Stomach smooth muscle (tissue), 2 donors: ENCODE data around the gene NBEA.

Source experiments
- H3K27ac ChIP-seq: one replicate; pipeline ENCODE4 v1.7.0; 2013; ENCODE audit warnings: mild to moderate bottlenecking, low read length, inconsistent platforms
- H3K27me3 ChIP-seq, 2 donors: one replicate each; pipeline ENCODE4 v1.7.0; 2013; ENCODE audit warnings: low read length in 2 of 2; ENCODE audit not compliant: insufficient read depth in 2 of 2, control insufficient read depth in 1 of 2
- H3K36me3 ChIP-seq, 2 donors: one replicate each; pipeline ENCODE4 v1.7.0; 2013; ENCODE audit warnings: low read length in 2 of 2; ENCODE audit not compliant: control insufficient read depth in 2 of 2, insufficient read depth in 2 of 2
- H3K4me1 ChIP-seq: one replicate; pipeline ENCODE4 v1.7.0; 2013; ENCODE audit warnings: low read length; ENCODE audit not compliant: control insufficient read depth, insufficient read depth
- H3K4me3 ChIP-seq, 2 donors: one replicate each; pipeline ENCODE4 v1.7.0; 2013; ENCODE audit warnings: low read length in 2 of 2
- H3K9ac ChIP-seq, 2 donors: one replicate each; pipeline ENCODE4 v1.7.0; 2013; ENCODE audit warnings: low read length in 2 of 2, mild to moderate bottlenecking in 1 of 2
- H3K9me3 ChIP-seq, 2 donors: one replicate each; pipeline ENCODE4 v1.7.0; 2013; ENCODE audit warnings: low read length in 2 of 2; ENCODE audit not compliant: control insufficient read depth in 2 of 2
- donor health status: healthy.
- donor health status: Pancreatic carcinoma.

Gene NBEA

DNA sequence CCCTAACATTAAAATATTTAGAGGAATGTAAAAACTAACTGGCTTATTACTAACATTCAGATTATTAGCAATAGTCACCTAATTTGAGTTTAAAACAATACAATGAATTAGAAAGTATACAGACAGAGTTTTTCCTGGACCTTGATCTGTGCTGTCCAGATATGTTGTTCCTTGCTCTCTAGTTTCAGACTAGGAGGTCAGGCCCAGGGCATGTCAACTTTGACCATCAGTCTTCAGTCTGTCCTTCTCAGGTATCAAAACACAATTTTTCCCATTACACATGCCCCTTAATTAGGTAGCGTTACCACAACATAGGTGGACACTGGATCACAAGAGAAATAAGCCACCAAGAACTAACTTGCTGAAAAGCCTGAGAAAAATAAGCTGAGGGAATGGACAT, 337.4 kb downstream of the NBEA start:
- H3K27me3 ChIP-seq: no peaks in the 10 kb centered on the region

DNA sequence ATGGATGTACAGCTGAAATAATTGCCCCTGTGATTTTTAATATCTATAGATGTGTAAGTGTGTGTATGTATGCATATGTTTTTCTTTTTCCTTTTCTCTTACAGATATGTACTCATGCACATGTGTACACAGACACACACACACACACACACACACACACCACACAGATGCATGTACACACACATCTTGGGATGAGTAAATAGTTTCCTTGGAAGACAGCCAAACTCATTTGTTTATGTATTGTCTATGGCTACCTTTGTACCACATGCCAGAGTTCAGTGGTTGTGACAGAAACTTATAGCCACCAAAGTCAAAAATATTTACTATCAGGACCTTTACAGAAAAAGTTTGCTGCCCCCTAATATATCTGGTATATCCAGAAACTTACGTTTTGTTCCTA, 341.8 kb downstream of the NBEA start:
- no peaks in the 10 kb centered on the region for H3K27me3 ChIP-seq

More for the DNA sequence above, 337.4 kb downstream of the NBEA start:
- Histone ChIP-seq H3K9ac (no peak overlapping the region), H3K27ac (no peak overlapping the region), H3K9me3 (no peaks in the 10 kb centered on the region), H3K36me3 (no peaks in the 10 kb centered on the region), H3K4me1 (no peaks in the 10 kb centered on the region), H3K4me3 (no peak overlapping the region)

DNA sequence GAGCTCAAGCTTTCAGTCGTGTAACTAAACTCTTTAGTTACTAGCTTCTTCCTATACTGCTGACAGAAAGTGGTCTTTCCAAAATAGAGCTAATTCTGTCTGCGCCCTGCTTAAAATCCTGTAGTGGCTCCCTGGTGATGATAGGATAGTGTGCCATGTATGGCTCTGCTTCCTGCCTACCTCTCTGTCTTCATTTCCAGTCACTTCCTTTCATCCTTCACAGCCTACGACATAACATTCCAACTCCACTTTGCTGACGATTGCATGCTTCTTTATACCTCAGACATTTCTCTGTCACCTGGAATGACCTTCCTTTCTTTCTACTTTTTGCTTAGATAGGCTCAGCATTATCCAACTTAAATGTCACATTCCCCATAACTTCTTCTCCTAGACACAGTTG, 343.6 kb downstream of the NBEA start:
- Histone ChIP-seq H3K36me3 (no peaks in the 10 kb centered on the region), H3K27me3 (no peaks in the 10 kb centered on the region), H3K27ac (no peak overlapping the region), H3K9me3 (no peaks in the 10 kb centered on the region), H3K9ac (no peak overlapping the region), H3K4me3 (no peak overlapping the region), H3K4me1 (no peaks in the 10 kb centered on the region)

More for the DNA sequence above, 341.8 kb downstream of the NBEA start:
- H3K4me3 ChIP-seq: no peak overlapping the region
- no peaks in the 10 kb centered on the region for H3K9me3 ChIP-seq
- H3K27ac ChIP-seq: no peak overlapping the region
- H3K36me3 ChIP-seq: no peaks in the 10 kb centered on the region
- no peaks in the 10 kb centered on the region for H3K4me1 ChIP-seq
- no peak overlapping the region for H3K9ac ChIP-seq

DNA sequence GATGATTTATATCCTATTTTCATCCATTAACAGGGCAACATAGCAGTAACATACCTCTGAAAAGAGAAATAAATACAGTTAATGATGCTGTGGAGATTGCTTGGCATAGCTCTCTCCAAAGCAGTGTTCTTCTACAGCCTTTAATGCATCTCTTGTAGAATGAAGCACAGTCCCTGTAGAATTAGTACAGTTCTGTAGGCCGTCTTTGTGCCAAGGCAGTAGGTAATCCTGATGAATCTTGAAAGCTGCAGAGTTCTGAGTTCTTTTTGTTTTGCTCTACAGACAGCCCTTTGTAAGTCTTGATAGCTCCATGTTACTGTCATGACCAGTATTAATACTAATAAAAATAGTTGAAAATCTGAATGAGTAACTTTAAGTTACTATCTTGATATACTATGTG, 350.3 kb downstream of the NBEA start:
- no peak overlapping the region for H3K9ac ChIP-seq
- H3K9me3 ChIP-seq: no peaks in the 10 kb centered on the region
- no peaks in the 10 kb centered on the region for H3K36me3 ChIP-seq
- H3K4me3 ChIP-seq: no peak overlapping the region
- no peak overlapping the region for H3K27ac ChIP-seq
- H3K4me1 ChIP-seq: no peaks in the 10 kb centered on the region
- H3K27me3 ChIP-seq: no peaks in the 10 kb centered on the region

DNA sequence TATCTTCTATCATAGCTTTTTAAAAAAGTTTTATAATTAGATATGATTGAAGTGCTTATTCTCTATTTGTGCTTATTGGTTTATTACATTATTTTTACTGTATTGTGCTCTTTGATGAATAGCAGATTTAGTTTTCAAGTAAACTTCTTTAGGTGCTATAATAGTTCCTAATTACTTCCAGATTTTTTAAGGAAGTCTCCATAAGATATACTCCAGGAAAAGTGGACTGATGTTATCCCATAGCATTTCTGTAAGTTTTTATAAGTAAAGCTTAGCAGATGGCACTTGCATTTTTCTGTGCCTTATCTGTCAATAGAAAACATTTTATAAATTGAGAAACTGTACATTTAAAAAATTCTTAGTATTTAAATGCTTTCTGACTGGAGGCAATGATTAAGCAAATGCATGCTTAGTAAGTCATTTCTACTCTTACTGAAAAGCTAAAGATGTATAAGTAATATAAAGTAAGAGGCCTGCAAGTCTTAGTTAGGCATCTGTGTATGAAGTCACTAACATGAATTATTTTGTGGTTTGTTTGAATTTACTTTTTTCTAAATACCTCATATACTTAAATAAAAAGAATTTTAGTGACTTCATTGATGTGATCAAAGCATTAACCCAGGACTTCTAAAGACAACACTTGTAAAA, 351.6 kb downstream of the NBEA start:
- Histone ChIP-seq H3K27ac (no peak overlapping the region), H3K4me3 (no peak overlapping the region)

DNA sequence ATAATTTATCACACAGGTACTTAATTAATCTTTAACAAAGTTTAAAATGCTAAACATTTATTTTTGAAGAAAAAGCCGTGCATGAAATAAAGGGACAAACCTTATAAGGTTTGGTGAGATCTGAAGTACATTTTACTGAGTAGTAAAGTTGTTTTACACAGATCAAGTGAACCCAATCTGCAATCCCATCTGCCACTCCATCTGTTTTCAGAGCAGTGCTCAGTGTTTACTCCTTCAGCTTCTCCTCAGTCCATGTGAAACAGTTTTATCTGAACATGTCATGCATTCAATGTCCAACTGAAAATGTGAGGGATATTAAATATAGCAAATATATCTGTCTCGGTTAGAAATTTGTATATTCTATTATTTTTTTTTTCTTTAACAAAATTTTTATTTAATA, 367.6 kb downstream of the NBEA start:
- no peaks in the 10 kb centered on the region for H3K27me3 ChIP-seq
- H3K4me3 ChIP-seq: no peak overlapping the region
- H3K36me3 ChIP-seq: peaks cover 3% of the 10 kb centered on the region in 2 donors
- no peak overlapping the region for H3K27ac ChIP-seq
- no peak overlapping the region for H3K9ac ChIP-seq
- H3K4me1 ChIP-seq: no peaks in the 10 kb centered on the region
- H3K9me3 ChIP-seq: no peaks in the 10 kb centered on the region

More for the DNA sequence above, 351.6 kb downstream of the NBEA start:
- Histone ChIP-seq H3K9me3 (no peaks in the 10 kb centered on the region), H3K4me1 (no peaks in the 10 kb centered on the region), H3K36me3 (no peaks in the 10 kb centered on the region), H3K27me3 (no peaks in the 10 kb centered on the region), H3K9ac (no peak overlapping the region)

DNA sequence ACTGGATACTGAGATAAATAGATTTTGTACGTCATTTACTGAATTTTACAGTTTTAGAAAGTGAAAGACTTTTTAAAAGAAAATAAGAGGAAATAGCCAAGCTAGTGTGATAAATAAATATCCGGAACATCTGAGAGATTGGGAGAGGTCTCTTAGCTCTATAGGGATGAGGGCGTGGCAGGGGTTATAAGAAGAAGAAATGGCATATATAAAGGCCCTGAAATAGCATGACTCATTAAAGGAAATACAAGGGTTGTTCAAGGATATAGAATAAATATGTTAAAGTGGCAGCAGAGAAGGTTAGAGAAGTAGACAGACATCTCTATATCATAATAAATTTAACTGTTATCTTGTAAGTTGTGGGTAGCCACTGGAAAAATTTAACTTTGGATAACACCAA, 390.1 kb downstream of the NBEA start:
- Histone ChIP-seq H3K27ac (no peak overlapping the region), H3K9me3 (no peaks in the 10 kb centered on the region), H3K36me3 (no peaks in the 10 kb centered on the region), H3K4me3 (no peak overlapping the region), H3K27me3 (no peaks in the 10 kb centered on the region), H3K4me1 (no peaks in the 10 kb centered on the region), H3K9ac (no peak overlapping the region)

DNA sequence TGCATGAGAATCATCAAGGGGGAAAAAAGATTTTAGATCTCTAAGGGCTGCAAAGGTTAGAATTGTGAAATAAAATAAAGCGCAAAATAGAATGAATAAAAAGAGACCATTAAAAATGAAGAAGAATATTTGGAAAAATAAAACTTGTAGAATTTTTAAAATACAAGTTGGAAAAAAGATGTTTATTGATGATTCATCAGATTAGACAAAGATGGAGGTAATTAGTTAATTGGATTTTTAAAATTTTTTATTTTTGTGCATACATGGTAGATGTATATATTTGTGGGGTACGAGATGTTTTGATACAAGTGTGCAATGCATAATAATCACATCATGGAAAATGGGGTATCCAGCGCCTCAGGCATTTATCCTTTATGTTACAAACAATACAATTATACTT, 391.1 kb downstream of the NBEA start:
- Histone ChIP-seq H3K27me3 (no peaks in the 10 kb centered on the region), H3K36me3 (no peaks in the 10 kb centered on the region), H3K9ac (no peak overlapping the region), H3K4me1 (no peaks in the 10 kb centered on the region), H3K4me3 (no peak overlapping the region), H3K27ac (no peak overlapping the region), H3K9me3 (no peaks in the 10 kb centered on the region)

DNA sequence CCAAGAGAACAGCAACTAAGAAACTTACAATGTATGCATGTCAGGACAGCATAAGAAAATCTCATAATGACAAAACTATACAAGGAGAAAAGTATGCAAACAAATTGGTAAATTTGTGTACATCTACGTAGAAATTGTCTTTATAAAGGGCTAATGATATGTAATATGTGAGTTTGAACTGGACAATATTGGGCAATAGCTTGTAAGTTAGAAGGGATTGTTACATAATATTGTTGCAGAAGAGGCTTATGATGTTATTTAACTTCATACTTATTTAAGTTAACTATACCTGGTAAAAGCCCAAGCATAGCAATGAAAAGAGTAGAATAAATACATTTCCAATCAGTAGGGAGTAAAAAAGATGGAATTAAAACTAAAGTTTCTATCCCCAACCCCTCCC, 400.4 kb downstream of the NBEA start:
- no peaks in the 10 kb centered on the region for H3K27me3 ChIP-seq
- no peaks in the 10 kb centered on the region for H3K4me1 ChIP-seq
- no peak overlapping the region for H3K27ac ChIP-seq

DNA sequence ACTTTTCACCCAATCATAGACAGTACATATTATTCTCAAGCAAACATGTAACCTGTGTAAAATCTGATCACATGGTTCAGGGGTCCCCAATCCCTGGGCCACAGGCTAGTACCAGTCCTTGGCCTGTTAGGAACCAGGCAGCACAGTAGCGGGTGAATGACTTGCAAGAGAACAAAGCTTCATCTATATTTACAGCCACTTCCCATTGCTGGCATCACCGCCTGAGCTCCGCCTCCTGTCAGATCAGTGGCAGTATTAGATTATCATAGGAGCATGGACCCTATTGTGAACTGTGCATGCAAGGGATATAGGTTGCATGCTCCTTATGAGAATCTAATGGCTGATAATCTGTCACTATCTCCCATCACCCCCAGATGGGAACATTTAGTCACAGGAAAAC, 401.3 kb downstream of the NBEA start:
- no peaks in the 10 kb centered on the region for H3K4me1 ChIP-seq
- no peak overlapping the region for H3K9ac ChIP-seq
- no peaks in the 10 kb centered on the region for H3K36me3 ChIP-seq
- no peaks in the 10 kb centered on the region for H3K27me3 ChIP-seq
- no peak overlapping the region for H3K4me3 ChIP-seq
- H3K27ac ChIP-seq: no peak overlapping the region
- no peaks in the 10 kb centered on the region for H3K9me3 ChIP-seq

More for the DNA sequence above, 400.4 kb downstream of the NBEA start:
- Histone ChIP-seq H3K4me3 (no peak overlapping the region), H3K36me3 (no peaks in the 10 kb centered on the region), H3K9ac (no peak overlapping the region), H3K9me3 (no peaks in the 10 kb centered on the region)

DNA sequence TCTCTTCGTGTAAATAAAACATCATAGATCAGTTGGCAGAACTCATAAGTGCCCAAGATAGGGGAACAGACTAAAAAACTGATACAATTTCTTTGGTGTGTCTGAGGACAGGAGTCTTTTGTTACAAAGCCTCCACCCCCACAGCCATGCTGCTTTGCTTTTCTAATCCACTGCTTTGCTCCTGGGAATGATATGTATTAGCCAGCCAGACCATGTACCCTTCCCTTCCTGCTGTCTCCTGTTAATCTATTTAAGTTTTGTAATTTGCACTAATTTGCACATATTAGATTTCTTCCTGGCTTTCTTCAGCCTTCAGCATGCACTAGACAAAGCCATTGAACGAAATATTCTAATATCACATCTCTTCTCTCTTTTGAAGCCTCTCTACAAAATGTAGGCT, 403.9 kb downstream of the NBEA start:
- no peak overlapping the region for H3K9ac ChIP-seq
- H3K27me3 ChIP-seq: no peaks in the 10 kb centered on the region
- no peak overlapping the region for H3K27ac ChIP-seq
- no peaks in the 10 kb centered on the region for H3K36me3 ChIP-seq
- no peaks in the 10 kb centered on the region for H3K9me3 ChIP-seq
- H3K4me3 ChIP-seq: no peak overlapping the region
- no peaks in the 10 kb centered on the region for H3K4me1 ChIP-seq
